Liver (tissue), 3 donors: Measurements from ENCODE around the gene TBC1D16.

ENCODE experiments used
- FOXA1 ChIP-seq: IDR thresholded peaks from 2 replicates; pipeline ENCODE4 v1.6.1; 2016; ENCODE audit warnings: antibody characterized with exemption
- GABPA ChIP-seq, 2 donors: IDR thresholded peaks in 1 of 2; conservative IDR thresholded peaks in 1 of 2; 2 replicates each; pipeline ENCODE4 v1.6.1; 2016; ENCODE audit warnings: antibody characterized with exemption in 2 of 2, mild to moderate bottlenecking in 1 of 2, moderate library complexity in 1 of 2
- MAX ChIP-seq: IDR thresholded peaks from 2 replicates; pipeline ENCODE4 v1.6.1; 2016; ENCODE audit warnings: antibody characterized with exemption
- RAD21 ChIP-seq, 2 donors: IDR thresholded peaks; 2 replicates each; pipeline ENCODE4 v1.6.1; 2016; ENCODE audit warnings: antibody characterized with exemption in 2 of 2, mild to moderate bottlenecking in 2 of 2
- SP1 ChIP-seq: IDR thresholded peaks from 2 replicates; pipeline ENCODE4 v1.6.1; 2018; ENCODE audit warnings: antibody characterized with exemption, mild to moderate bottlenecking
- TAF1 ChIP-seq: conservative IDR thresholded peaks from 2 replicates; pipeline ENCODE4 v1.6.1; 2016; ENCODE audit warnings: antibody characterized with exemption, mild to moderate bottlenecking
- TF ChIP-seq, protein P1 (sequence below): fragments of 150-350 bp; IDR thresholded peaks from 2 replicates; pipeline ENCODE4 v1.5.1; 2017; ENCODE audit warnings: improper control_type of control experiment, low read depth, low read length; ENCODE audit not compliant: missing input control
- TF ChIP-seq, protein P2 (sequence below): IDR thresholded peaks from 2 replicates; pipeline ENCODE4 v1.6.1; 2016; ENCODE audit warnings: antibody characterized with exemption
- donor health status: healthy.
- donor health status: healthy.

DNA sequence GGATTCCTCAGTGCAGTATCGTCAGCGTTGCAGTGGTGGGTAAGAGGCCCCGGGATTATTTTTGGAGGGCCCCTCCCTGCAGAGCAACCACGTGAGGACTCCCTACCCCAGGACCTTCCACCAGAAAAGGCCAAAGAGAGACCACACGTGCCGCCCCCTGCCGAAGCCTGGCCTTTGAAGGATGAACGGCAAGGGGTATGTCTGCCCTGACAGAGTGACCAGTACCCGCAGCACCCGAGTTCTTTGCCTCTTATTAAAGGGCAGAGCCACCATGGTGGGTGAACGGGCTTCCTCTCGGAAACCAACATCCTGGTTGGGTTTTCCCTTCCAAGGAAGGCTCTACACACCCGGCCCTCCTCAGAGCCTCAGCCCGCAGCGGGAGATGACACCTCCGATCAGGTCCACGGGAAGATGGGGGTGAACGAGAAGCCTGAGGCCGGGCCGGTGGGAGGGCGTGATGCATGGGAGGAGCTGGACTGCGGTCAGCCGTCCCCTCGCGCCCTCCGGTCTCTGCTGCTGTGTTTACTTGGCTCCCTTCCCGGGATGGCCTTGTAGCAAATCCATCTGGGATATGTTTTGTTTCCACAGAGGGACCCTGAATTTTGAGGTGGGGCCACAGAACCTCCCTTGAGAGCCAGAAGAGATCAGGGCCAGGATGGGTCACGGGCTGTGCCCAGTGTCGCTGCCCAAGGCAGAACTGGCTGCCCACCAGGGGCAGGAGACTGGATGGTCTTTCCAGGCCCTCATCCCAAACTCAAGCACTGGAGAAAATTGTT is 49.1 kb downstream of the TBC1D16 start:
- TF ChIP-seq, protein P1, sequence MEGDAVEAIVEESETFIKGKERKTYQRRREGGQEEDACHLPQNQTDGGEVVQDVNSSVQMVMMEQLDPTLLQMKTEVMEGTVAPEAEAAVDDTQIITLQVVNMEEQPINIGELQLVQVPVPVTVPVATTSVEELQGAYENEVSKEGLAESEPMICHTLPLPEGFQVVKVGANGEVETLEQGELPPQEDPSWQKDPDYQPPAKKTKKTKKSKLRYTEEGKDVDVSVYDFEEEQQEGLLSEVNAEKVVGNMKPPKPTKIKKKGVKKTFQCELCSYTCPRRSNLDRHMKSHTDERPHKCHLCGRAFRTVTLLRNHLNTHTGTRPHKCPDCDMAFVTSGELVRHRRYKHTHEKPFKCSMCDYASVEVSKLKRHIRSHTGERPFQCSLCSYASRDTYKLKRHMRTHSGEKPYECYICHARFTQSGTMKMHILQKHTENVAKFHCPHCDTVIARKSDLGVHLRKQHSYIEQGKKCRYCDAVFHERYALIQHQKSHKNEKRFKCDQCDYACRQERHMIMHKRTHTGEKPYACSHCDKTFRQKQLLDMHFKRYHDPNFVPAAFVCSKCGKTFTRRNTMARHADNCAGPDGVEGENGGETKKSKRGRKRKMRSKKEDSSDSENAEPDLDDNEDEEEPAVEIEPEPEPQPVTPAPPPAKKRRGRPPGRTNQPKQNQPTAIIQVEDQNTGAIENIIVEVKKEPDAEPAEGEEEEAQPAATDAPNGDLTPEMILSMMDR: no peak
- no peak for TF ChIP-seq FOXA1
- no peak for TF ChIP-seq GABPA (IDR thresholded peaks at IDR 0.05 in 1 of 2, conservative IDR thresholded peaks at IDR 0.05 in 1 of 2)
- peak; percentile 53 for TF ChIP-seq SP1
- TF ChIP-seq, protein P2, sequence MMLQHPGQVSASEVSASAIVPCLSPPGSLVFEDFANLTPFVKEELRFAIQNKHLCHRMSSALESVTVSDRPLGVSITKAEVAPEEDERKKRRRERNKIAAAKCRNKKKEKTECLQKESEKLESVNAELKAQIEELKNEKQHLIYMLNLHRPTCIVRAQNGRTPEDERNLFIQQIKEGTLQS: no peak
- peak in 1 of 2 donors; percentile 62 for TF ChIP-seq RAD21 (IDR thresholded peaks at IDR 0.05)
- no peak for TF ChIP-seq MAX
- no peak for TF ChIP-seq TAF1
